ENCODE data around the gene TMEM40. TPM values are rescaled to one million over a fixed set of nuclear protein-coding genes. Genes with fewer than 3 reads are reported as not detected.

The TMEM40 gene
- total and polyA plus RNA-seq, 2 donors (not counting 1 experiment from before 2014, with no cell fraction given) = 0.33 TPM; not detected in 1

DNA sequence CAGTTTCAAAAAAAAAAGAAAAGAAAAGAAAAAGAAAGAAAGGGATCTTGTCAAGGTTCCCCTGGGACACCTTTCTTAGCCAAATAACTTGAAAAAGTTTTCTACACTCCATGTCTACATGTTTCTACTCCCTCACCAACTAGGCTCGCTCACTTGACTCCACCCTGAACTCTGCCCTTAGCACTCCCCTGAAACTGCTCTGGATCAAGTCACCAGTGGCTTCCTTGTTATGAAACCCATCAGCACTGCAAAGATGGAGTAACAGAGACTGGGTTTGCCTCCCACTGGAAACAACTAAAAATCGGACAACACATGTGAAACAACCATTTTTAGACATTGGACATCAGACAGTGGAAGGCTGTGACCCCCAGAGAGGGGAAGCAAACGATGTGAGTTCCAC lies 36.8 kb downstream of the TMEM40 start:
- peaks cover 6% of the 10 kb centered on the region for H3K27me3 Mint-ChIP-seq
- no peak overlapping the region for H3K27ac Mint-ChIP-seq
- Histone ChIP-seq H3K27me3 (replicated peaks in 1 of 4; ENCODE audit: control extremely low read depth in 1 of 4, control insufficient read depth in 3 of 4, insufficient read depth in 4 of 4, low read length in 3 of 4) (peaks cover 0 to 8% (median 2%) of the 10 kb centered on the region in 4 experiments), H3K4me3 (ENCODE audit: control extremely low read depth in 1 of 5, extremely low read depth in 1 of 5, insufficient read depth in 1 of 5, low read depth in 2 of 5, low read length in 4 of 5) (no peak overlapping the region), H3K79me2 (ENCODE audit: control insufficient read depth, insufficient read depth, low read length) (no peaks in the 10 kb centered on the region), H3K4me1 (ENCODE audit: control insufficient read depth in 2 of 2, insufficient read depth in 2 of 2, low read length in 2 of 2) (peaks cover 3 to 11% of the 10 kb centered on the region in 2 donors), H3K9me3 (ENCODE audit: control extremely low read depth in 1 of 3, control insufficient read depth in 2 of 3, insufficient read depth in 1 of 3, low read length in 2 of 3) (no peaks in the 10 kb centered on the region), H3K27ac (ENCODE audit: low read length in 2 of 2) (no peak overlapping the region), H3K4me2 (replicated peaks; ENCODE audit: low read depth, low read length, poor library complexity, severe bottlenecking) (no peak overlapping the region), H3K9ac (ENCODE audit: low read length) (no peak overlapping the region), H4K20me1 (ENCODE audit: control insufficient read depth, insufficient read depth, low read length, poor library complexity, severe bottlenecking) (no peaks in the 10 kb centered on the region), H3K36me3 (replicated peaks in 1 of 2; ENCODE audit: control extremely low read depth in 1 of 2, control insufficient read depth in 1 of 2, extremely low read depth in 1 of 2, insufficient read depth in 2 of 2, low read length in 1 of 2) (no peaks in the 10 kb centered on the region), H2AFZ (ENCODE audit: insufficient read depth, low read depth, low read length, poor library complexity, severe bottlenecking) (no peak overlapping the region)
- 81% methylated on average over 2 of the region's 3 CpGs for WGBS (ENCODE audit: insufficient coverage)
- peaks cover 7% of the 10 kb centered on the region for H3K4me1 Mint-ChIP-seq
- intact Hi-C loops (cut with micrococcal nuclease) = loop anchor here (5.0 kb wide), 1 partner anchor 585 kb away; no protein-coding TSS in a partner anchor
- no peak for TF ChIP-seq EZH2 (IDR thresholded peaks at IDR 0.05; ENCODE audit: borderline replicate concordance, insufficient read depth, low read depth, low read length, poor library complexity, severe bottlenecking)
- TF ChIP-seq, protein P1, sequence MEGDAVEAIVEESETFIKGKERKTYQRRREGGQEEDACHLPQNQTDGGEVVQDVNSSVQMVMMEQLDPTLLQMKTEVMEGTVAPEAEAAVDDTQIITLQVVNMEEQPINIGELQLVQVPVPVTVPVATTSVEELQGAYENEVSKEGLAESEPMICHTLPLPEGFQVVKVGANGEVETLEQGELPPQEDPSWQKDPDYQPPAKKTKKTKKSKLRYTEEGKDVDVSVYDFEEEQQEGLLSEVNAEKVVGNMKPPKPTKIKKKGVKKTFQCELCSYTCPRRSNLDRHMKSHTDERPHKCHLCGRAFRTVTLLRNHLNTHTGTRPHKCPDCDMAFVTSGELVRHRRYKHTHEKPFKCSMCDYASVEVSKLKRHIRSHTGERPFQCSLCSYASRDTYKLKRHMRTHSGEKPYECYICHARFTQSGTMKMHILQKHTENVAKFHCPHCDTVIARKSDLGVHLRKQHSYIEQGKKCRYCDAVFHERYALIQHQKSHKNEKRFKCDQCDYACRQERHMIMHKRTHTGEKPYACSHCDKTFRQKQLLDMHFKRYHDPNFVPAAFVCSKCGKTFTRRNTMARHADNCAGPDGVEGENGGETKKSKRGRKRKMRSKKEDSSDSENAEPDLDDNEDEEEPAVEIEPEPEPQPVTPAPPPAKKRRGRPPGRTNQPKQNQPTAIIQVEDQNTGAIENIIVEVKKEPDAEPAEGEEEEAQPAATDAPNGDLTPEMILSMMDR (IDR thresholded peaks at IDR 0.05) = no peak
- POLR2A ChIA-PET = no interaction called here
- no peak overlapping the region for H3K4me3 Mint-ChIP-seq
- CTCF ChIA-PET = interaction anchor here (4.1 kb wide), 1 partner anchor 14 kb away, joined by 25 read pairs; no protein-coding TSS in a partner anchor
- no peak for DNase-seq
- no peaks in the 10 kb centered on the region for H3K9me3 Mint-ChIP-seq (ENCODE audit: insufficient read depth)
- ATAC-seq (ENCODE audit: low read depth) = no peak

Measured in B cell (primary cell).